Measurements from ENCODE around the gene CCDC148.

DNA sequence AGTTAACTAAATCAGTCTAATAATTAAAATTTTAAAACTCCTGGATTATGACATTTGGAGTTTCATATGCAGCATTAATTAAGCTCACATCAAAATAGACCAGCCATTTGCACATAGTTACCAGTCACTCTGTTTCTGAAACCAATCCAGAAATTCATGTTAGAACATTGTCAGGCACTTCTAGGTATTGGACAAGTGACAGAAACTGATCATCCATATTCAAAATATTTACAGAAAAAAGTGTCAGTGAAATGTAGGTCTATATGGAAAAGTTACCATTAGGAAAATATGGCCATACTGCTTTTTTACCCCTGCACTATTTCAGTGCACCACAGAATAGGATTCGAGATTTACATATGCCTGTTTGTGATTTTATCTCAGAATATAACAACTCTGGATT lies 321.5 kb downstream of the CCDC148 start:
- TF ChIP-seq, protein P1, sequence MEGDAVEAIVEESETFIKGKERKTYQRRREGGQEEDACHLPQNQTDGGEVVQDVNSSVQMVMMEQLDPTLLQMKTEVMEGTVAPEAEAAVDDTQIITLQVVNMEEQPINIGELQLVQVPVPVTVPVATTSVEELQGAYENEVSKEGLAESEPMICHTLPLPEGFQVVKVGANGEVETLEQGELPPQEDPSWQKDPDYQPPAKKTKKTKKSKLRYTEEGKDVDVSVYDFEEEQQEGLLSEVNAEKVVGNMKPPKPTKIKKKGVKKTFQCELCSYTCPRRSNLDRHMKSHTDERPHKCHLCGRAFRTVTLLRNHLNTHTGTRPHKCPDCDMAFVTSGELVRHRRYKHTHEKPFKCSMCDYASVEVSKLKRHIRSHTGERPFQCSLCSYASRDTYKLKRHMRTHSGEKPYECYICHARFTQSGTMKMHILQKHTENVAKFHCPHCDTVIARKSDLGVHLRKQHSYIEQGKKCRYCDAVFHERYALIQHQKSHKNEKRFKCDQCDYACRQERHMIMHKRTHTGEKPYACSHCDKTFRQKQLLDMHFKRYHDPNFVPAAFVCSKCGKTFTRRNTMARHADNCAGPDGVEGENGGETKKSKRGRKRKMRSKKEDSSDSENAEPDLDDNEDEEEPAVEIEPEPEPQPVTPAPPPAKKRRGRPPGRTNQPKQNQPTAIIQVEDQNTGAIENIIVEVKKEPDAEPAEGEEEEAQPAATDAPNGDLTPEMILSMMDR (IDR thresholded peaks at IDR 0.05) = no peak
- no peak for TF ChIP-seq POLR2A (IDR thresholded peaks at IDR 0.05)

Measured in esophagus squamous epithelium (tissue), 4 donors.